B cell (primary cell): ENCODE results near the gene KIF13A. TPM values are rescaled to one million over a fixed set of nuclear protein-coding genes. Genes with fewer than 3 reads are reported as not detected.
A peak's percentile ranks its signal among the peaks of the same experiment; 100 is the strongest.

ENCODE experiments used
- ATAC-seq: fragments of 200-7000 bp; cut with Tn5 transposase; one replicate; pipeline ENCODE4 v1.10.0; 2021; ENCODE audit warnings: low read depth, mild to moderate bottlenecking, moderate number of reproducible peaks, moderate library complexity
- CTCF ChIA-PET: fragments of 350-600 bp; sonication (Branson Sonifier 250); formaldehyde crosslinking; loops from one replicate; lab custom pipeline; 2021; ENCODE audit warnings: antibody characterized with exemption, inconsistent platforms; lab: Charles Lee
- POLR2A ChIA-PET: fragments of 350-600 bp; sonication (Branson Sonifier 250); formaldehyde crosslinking; loops from one replicate; lab custom pipeline; 2021; ENCODE audit warnings: antibody characterized with exemption; lab: Charles Lee
- DNase-seq: peaks from one replicate; pipeline ENCODE4 v3.0.0; 2013
- H2AFZ ChIP-seq: 2 replicates; pipeline ENCODE4 v1.6.1; 2012; ENCODE audit warnings: mild to moderate bottlenecking, low read depth, low read length; ENCODE audit not compliant: insufficient read depth, poor library complexity, severe bottlenecking
- H3K27ac ChIP-seq, 2 donors: 1 replicate in 1 of 2; 2 replicates in 1 of 2; pipeline ENCODE4 v1.5.1; 2012 to 2013; ENCODE audit warnings: low read length in 2 of 2, mild to moderate bottlenecking in 2 of 2, moderate library complexity in 1 of 2
- H3K27me3 ChIP-seq, 4 experiments: fragments of 200-600 bp in 1 of 4; sonication (generic) in 1 of 4; replicated peaks in 1 of 4; 1 replicate in 2 of 4; 2 replicates in 2 of 4; pipeline versions ENCODE4 v1.6.1 to v1.7.0; 2013 to 2016; ENCODE audit warnings: low read length in 3 of 4, mild to moderate bottlenecking in 2 of 4, mixed read lengths in 1 of 4, moderate library complexity in 1 of 4; ENCODE audit not compliant: insufficient read depth in 4 of 4, control insufficient read depth in 3 of 4; ENCODE audit errors: control extremely low read depth in 1 of 4
- H3K36me3 ChIP-seq, 2 experiments: replicated peaks in 1 of 2; 1 replicate in 1 of 2; 2 replicates in 1 of 2; pipeline versions ENCODE4 v1.6.1 to v1.7.1; 2013; ENCODE audit warnings: low read length in 1 of 2; ENCODE audit not compliant: insufficient read depth in 2 of 2, control insufficient read depth in 1 of 2; ENCODE audit errors: control extremely low read depth in 1 of 2, extremely low read depth in 1 of 2
- H3K4me1 ChIP-seq, 2 donors: fragments of 200-600 bp in 1 of 2; sonication (generic) in 1 of 2; 1 replicate in 1 of 2; 2 replicates in 1 of 2; pipeline versions ENCODE4 v1.5.1 to v1.6.1; 2013 to 2017; ENCODE audit warnings: low read length in 2 of 2; ENCODE audit not compliant: control insufficient read depth in 2 of 2, insufficient read depth in 2 of 2
- H3K4me2 ChIP-seq: replicated peaks from 2 replicates; pipeline ENCODE3; 2012; ENCODE audit warnings: mild to moderate bottlenecking, low read depth, low read length; ENCODE audit not compliant: poor library complexity, severe bottlenecking
- H3K4me3 ChIP-seq, 5 experiments: fragments of 200-600 bp in 1 of 5; sonication (generic) in 1 of 5; 1 replicate in 3 of 5; 2 replicates in 2 of 5; pipeline versions ENCODE4 v1.5.1 to v1.7.0; 2011 to 2016; ENCODE audit warnings: low read length in 4 of 5, mild to moderate bottlenecking in 4 of 5, low read depth in 2 of 5, control low read depth in 1 of 5, moderate library complexity in 1 of 5; ENCODE audit not compliant: insufficient read depth in 1 of 5; ENCODE audit errors: control extremely low read depth in 1 of 5, extremely low read depth in 1 of 5
- H3K79me2 ChIP-seq: fragments of 200-600 bp; sonication (generic); one replicate; pipeline ENCODE4 v1.6.0; 2016; ENCODE audit warnings: low read length; ENCODE audit not compliant: control insufficient read depth, insufficient read depth
- H3K9ac ChIP-seq: fragments of 200-600 bp; sonication (generic); 2 replicates; pipeline ENCODE4 v1.6.1; 2017; ENCODE audit warnings: mild to moderate bottlenecking, low read length, moderate library complexity
- H3K9me3 ChIP-seq, 3 donors: one replicate each; pipeline versions ENCODE4 v1.6.1 to v1.7.1; 2013; ENCODE audit warnings: low read length in 2 of 3; ENCODE audit not compliant: control insufficient read depth in 2 of 3, insufficient read depth in 1 of 3; ENCODE audit errors: control extremely low read depth in 1 of 3
- H4K20me1 ChIP-seq: 2 replicates; pipeline ENCODE4 v1.6.0; 2012; ENCODE audit warnings: mild to moderate bottlenecking, low read length; ENCODE audit not compliant: insufficient read depth, control insufficient read depth, poor library complexity, severe bottlenecking
- H3K27ac Mint-ChIP-seq: one replicate; pipeline ENCODE4 v1.8.0; 2021; ENCODE audit warnings: mixed read lengths
- H3K27me3 Mint-ChIP-seq: one replicate; pipeline ENCODE4 v1.8.0; 2021; ENCODE audit warnings: mixed read lengths
- H3K4me1 Mint-ChIP-seq: one replicate; pipeline ENCODE4 v1.8.0; 2021; ENCODE audit warnings: mixed read lengths
- H3K4me3 Mint-ChIP-seq: one replicate; pipeline ENCODE4 v1.8.0; 2021; ENCODE audit warnings: mixed read lengths
- H3K9me3 Mint-ChIP-seq: one replicate; pipeline ENCODE4 v1.8.0; 2022; ENCODE audit warnings: mixed read lengths; ENCODE audit not compliant: insufficient read depth
- EZH2 ChIP-seq: IDR thresholded peaks from 2 replicates; pipeline ENCODE4 v1.6.1; 2012; ENCODE audit warnings: borderline replicate concordance, low read depth, mild to moderate bottlenecking, moderate library complexity, low read length; ENCODE audit not compliant: insufficient read depth, poor library complexity, severe bottlenecking
- WGBS: methylation state at CpG from one replicate; pipeline ENCODE4 v1.1.5; 2013; ENCODE audit warnings: missing lambda C conversion rate; ENCODE audit not compliant: insufficient coverage; 5-methylcytosine and 5-hydroxymethylcytosine counted together
- intact Hi-C: fragments of 100-400 bp; cut with micrococcal nuclease; formaldehyde crosslinking; loops from one replicate; pipeline ENCODE4 v1.10.0; 2022
- polyA plus RNA-seq: library from polyadenylated mRNA; depleted of rRNA; stranded (reverse); fragments of >200 nt; gene quantifications from 2 replicates; pipeline ENCODE4 v1.2.3, GENCODE V29; 2012
- total RNA-seq, 2 donors: library from RNA; stranded (reverse); fragments of 120-200 nt in 1 of 2; gene quantifications; 1 replicate in 1 of 2; 2 replicates in 1 of 2; pipeline versions ENCODE4 v1.2.3 to v1.2.4, GENCODE V29; 2013 to 2022
- TF ChIP-seq, protein P1 (sequence below): fragments of 200-600 bp; IDR thresholded peaks from one replicate; pipeline ENCODE4 v1.8.0; 2022; ENCODE audit warnings: antibody characterized with exemption, mild to moderate bottlenecking

KIF13A gene
- total and polyA plus RNA-seq, 2 donors (not counting 1 experiment from before 2014, with no cell fraction given): 2.1 to 23.4 TPM

DNA sequence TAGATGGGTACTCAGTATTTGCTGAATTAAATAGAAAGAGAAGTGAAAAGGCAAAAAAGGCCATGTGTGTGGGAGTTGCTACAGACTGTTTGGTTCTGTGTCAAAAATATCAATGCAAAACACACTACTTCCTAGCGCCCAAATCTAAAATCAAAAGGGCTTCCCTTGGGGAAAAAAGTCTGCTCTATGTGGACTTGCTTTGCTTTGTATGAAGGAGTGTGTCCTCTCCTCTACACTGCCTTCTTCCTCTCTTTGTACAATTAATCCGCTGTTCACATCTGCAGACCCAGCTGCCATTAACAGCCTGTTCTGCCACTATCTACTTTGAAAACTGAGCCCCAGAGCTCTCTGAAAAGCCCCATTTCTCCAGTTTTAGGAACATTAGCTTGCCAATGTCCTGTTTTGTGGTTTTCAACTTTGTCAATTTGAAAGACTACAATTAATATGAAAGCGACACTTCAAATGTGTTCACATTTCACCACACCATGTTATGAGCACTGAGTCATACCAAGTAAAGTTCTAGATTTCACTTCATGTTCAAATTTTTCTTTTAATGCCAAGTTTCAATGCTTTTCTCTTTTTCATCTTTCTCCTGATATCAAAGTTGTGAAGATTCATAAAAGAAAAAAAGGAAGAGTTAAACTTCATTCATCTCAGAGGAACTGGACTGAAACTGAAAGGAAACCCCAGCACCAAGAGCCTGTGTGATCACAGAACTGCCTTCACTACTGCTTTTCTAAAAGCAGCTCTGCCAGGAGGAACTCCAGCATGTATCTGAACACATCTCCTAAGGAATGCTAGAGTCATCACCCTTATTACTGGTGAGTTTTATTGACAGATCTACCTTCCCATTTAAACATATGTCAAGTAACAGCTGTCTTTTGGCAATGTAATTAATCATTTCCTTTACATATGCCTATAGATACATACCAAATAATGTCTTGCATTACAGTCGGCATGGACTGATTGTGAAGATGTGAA lies 102.6 kb downstream of the KIF13A start:
- Histone ChIP-seq H3K27me3 (no peaks in the 10 kb centered on the region), H3K9ac (peak overlapping the region; percentile 50), H3K4me1 (peaks cover 32 to 38% of the 10 kb centered on the region in 2 donors), H2AFZ (peak overlapping the region; percentile 29), H3K4me3 (peak overlapping the region in 2 of 5 experiments; percentile 18 to 22), H3K79me2 (no peaks in the 10 kb centered on the region), H3K4me2 (peak overlapping the region; percentile 61), H4K20me1 (no peaks in the 10 kb centered on the region), H3K36me3 (no peaks in the 10 kb centered on the region), H3K9me3 (no peaks in the 10 kb centered on the region), H3K27ac (peak overlapping the region in 1 of 2 donors; percentile 70)
- Mint-ChIP-seq H3K4me1 (peaks cover 36% of the 10 kb centered on the region), H3K27ac (peak overlapping the region; percentile 69), H3K27me3 (no peaks in the 10 kb centered on the region), H3K4me3 (peak overlapping the region; percentile 81), H3K9me3 (no peaks in the 10 kb centered on the region)
- ATAC-seq (peak; percentile 33), DNase-seq (peak; percentile 29)
- 0% methylated on average over 2 of the region's 4 CpGs for WGBS
- TF ChIP-seq, protein P1, sequence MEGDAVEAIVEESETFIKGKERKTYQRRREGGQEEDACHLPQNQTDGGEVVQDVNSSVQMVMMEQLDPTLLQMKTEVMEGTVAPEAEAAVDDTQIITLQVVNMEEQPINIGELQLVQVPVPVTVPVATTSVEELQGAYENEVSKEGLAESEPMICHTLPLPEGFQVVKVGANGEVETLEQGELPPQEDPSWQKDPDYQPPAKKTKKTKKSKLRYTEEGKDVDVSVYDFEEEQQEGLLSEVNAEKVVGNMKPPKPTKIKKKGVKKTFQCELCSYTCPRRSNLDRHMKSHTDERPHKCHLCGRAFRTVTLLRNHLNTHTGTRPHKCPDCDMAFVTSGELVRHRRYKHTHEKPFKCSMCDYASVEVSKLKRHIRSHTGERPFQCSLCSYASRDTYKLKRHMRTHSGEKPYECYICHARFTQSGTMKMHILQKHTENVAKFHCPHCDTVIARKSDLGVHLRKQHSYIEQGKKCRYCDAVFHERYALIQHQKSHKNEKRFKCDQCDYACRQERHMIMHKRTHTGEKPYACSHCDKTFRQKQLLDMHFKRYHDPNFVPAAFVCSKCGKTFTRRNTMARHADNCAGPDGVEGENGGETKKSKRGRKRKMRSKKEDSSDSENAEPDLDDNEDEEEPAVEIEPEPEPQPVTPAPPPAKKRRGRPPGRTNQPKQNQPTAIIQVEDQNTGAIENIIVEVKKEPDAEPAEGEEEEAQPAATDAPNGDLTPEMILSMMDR: no peak
- TF ChIP-seq EZH2: no peak
- intact Hi-C loops: no loop called here
- ChIA-PET CTCF (interaction anchor here (0.5 kb wide), 1 partner anchor 190 kb away, joined by 3 read pairs; no protein-coding TSS in a partner anchor), POLR2A (no interaction called here)
